Measurements from ENCODE around the gene CHRM4. TPM values are rescaled to one million over a fixed set of nuclear protein-coding genes. Genes with fewer than 3 reads are reported as not detected.
"Not testable (repeated sequence)": the region's sequence is repeated elsewhere in the genome, so short reads cannot be mapped to it uniquely, and the experiment has no call there.

The CHRM4 gene
- total RNA-seq, 1 donor from 2014 or later: not detected

- no peak for DNase-seq
Observed at GRCh38 chr11:46381819-46382645, 9.5 kb downstream of the CHRM4 start.

- DNase-seq: peak; percentile 12
Observed at GRCh38 chr11:46381048-46381818, 10.3 kb downstream of the CHRM4 start, which contains the start of gene MDK. Gene MDK, plus strand, starts transcription at chr11:46381669. Its CDS starts 389 bp downstream, at chr11:46382058.

- DNase-seq: no peak
Observed at GRCh38 chr11:46380340-46381047, 11.1 kb downstream of the CHRM4 start.

- DNase-seq: not testable (repeated sequence)
Observed at GRCh38 chr11:46379482-46380293, 11.9 kb downstream of the CHRM4 start.

- no peak for DNase-seq
Observed at GRCh38 chr11:46378811-46379481, 12.6 kb downstream of the CHRM4 start.

- DNase-seq: no peak
Observed at GRCh38 chr11:46378296-46378695, 13.3 kb downstream of the CHRM4 start.

- DNase-seq: no peak
Observed at GRCh38 chr11:46377831-46378230, 13.7 kb downstream of the CHRM4 start.

- DNase-seq: no peak
Observed at GRCh38 chr11:46377290-46377689, 14.3 kb downstream of the CHRM4 start.

GRCh38 chr11:46376258-46377050 is 15.1 kb downstream of the CHRM4 start:
- no peak for DNase-seq

GRCh38 chr11:46375392-46376101 is 16.0 kb downstream of the CHRM4 start:
- DNase-seq: no peak

GRCh38 chr11:46374815-46375214 is 16.8 kb downstream of the CHRM4 start:
- no peak for DNase-seq

GRCh38 chr11:46373787-46374740 is 17.5 kb downstream of the CHRM4 start:
- DNase-seq: no peak

- not testable (repeated sequence) for DNase-seq
Observed at GRCh38 chr11:46372501-46372900, 19.1 kb downstream of the CHRM4 start.

GRCh38 chr11:46372086-46372485 is 19.5 kb downstream of the CHRM4 start:
- DNase-seq: no peak

- not testable (repeated sequence) for DNase-seq
Observed at GRCh38 chr11:46371262-46371661, 20.3 kb downstream of the CHRM4 start.

- no peak for DNase-seq
Observed at GRCh38 chr11:46370253-46370652, 21.3 kb downstream of the CHRM4 start.

GRCh38 chr11:46369458-46370152 is 22.0 kb downstream of the CHRM4 start:
- no peak for DNase-seq

GRCh38 chr11:46367916-46368267 is 23.7 kb downstream of the CHRM4 start:
- no peak for DNase-seq

All from skin of body (tissue), 2 donors.